OCI-LY1 (cell line): ENCODE measurements around the gene XYLT1.

Source experiments
- EZH2 ChIP-seq: fragments of 200-600 bp; sonication (generic), shearing (Covaris generic); IDR thresholded peaks from 2 replicates; pipeline ENCODE4 v1.8.0; 2017; ENCODE audit warnings: borderline replicate concordance, mixed run types, mild to moderate bottlenecking, antibody characterized with exemption, low read length, moderate library complexity, mixed read lengths
- TF ChIP-seq, protein P1 (sequence below): fragments of 200-600 bp; sonication (generic), shearing (Covaris generic); IDR thresholded peaks from 2 replicates; pipeline ENCODE4 v1.5.1; 2017; ENCODE audit warnings: mild to moderate bottlenecking, antibody characterized with exemption, low read length, moderate library complexity, mixed read lengths

DNA sequence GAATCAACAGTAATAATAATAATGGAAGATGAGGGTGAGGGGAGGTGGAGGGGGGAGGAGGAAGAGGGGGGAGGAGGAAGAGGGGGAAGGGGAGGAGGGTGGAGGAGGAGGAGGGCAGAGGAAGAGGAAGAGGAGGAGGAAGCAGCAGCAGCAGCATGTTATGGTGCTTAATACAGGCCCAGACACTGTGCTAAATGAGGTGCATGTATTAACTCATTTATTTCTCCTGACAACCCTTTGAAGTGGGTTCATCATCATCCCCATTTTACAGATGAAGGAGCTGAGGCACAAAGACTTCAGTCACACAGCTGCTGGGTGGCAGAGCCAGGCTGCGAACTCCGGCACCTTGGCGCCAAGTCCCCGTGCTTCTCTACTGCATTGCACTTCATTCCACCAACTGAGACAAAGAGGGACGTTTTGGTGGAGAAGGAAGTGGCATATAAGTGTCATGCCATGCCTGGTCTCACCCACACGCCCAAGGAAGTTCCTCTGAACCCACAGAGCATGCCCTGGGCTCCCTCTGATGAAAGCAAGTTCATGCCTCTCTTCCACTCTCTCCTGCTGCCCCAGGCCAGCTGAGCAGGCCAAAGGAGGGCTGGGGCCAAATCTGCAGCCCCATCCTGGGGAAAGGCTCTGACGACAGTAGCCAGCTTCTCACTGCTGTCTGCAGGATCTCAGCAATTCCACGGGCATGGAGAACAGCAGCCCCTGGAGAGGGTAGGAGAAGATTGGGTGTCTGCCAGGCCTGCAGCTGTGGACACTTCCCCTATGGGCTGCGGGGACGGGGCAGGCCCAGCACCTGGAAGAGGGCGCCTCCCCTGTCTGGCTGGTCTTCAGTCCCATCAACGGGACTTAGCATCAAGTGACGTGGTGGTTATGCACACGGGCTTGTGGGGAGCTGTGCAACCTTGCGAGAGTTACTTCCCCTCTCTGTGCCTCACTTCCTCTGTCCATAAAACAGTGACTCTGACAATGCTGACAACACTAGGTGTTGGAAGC lies 21.8 kb downstream of the XYLT1 start:
- TF ChIP-seq, protein P1, sequence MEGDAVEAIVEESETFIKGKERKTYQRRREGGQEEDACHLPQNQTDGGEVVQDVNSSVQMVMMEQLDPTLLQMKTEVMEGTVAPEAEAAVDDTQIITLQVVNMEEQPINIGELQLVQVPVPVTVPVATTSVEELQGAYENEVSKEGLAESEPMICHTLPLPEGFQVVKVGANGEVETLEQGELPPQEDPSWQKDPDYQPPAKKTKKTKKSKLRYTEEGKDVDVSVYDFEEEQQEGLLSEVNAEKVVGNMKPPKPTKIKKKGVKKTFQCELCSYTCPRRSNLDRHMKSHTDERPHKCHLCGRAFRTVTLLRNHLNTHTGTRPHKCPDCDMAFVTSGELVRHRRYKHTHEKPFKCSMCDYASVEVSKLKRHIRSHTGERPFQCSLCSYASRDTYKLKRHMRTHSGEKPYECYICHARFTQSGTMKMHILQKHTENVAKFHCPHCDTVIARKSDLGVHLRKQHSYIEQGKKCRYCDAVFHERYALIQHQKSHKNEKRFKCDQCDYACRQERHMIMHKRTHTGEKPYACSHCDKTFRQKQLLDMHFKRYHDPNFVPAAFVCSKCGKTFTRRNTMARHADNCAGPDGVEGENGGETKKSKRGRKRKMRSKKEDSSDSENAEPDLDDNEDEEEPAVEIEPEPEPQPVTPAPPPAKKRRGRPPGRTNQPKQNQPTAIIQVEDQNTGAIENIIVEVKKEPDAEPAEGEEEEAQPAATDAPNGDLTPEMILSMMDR = peak; percentile 17; the same call in 1 of the 2 replicates
- no peak for TF ChIP-seq EZH2
